GM12872 (cell line): ENCODE measurements around the gene KIRREL3.

Source experiments
- TF ChIP-seq, protein P1 (sequence below): IDR thresholded peaks from 3 replicates; pipeline ENCODE4 v1.5.1; 2011; ENCODE audit warnings: low read depth, mild to moderate bottlenecking, low read length, moderate library complexity; ENCODE audit not compliant: insufficient read depth

Gene KIRREL3

DNA sequence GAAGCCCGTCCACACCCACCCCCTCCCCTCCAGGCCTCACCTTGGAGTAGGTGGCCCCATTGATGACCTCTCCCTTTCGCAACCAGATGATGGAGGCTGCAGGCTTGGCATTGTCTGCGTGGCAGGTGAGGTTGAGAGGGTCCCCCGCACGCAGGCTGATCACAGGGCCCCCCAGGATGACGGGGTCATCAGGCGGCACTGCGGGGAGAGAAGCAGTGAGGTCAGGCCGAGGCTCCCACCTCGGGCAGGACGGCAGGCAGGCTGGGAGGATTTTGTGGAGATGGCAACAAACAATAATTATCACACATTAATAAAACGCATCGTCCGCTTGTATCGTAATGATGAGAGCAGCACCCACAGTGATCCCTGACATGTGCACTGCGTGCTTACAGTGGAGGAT, 527.3 kb downstream of the KIRREL3 start:
- TF ChIP-seq, protein P1, sequence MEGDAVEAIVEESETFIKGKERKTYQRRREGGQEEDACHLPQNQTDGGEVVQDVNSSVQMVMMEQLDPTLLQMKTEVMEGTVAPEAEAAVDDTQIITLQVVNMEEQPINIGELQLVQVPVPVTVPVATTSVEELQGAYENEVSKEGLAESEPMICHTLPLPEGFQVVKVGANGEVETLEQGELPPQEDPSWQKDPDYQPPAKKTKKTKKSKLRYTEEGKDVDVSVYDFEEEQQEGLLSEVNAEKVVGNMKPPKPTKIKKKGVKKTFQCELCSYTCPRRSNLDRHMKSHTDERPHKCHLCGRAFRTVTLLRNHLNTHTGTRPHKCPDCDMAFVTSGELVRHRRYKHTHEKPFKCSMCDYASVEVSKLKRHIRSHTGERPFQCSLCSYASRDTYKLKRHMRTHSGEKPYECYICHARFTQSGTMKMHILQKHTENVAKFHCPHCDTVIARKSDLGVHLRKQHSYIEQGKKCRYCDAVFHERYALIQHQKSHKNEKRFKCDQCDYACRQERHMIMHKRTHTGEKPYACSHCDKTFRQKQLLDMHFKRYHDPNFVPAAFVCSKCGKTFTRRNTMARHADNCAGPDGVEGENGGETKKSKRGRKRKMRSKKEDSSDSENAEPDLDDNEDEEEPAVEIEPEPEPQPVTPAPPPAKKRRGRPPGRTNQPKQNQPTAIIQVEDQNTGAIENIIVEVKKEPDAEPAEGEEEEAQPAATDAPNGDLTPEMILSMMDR = no peak

DNA sequence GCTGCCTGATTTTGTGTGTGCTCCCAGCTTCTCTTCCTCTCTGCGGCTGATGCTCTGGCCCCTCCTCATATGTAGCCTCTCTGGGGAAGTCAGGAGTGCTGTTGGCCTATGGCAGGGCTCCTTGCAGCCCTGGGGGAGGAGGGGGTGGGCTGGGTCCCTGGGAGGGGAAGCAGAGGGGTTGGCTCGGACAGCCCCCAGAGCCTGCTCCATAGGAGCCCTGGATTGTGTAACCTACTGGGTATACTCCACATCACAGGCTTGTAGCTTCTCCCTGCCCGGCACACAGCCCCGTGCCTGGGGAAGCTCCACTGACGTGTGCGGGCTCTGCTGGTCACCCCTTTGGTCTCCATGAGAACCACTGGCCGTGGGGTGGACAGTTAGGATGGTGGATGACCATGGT, 531.3 kb downstream of the KIRREL3 start:
- TF ChIP-seq, protein P1 = no peak

DNA sequence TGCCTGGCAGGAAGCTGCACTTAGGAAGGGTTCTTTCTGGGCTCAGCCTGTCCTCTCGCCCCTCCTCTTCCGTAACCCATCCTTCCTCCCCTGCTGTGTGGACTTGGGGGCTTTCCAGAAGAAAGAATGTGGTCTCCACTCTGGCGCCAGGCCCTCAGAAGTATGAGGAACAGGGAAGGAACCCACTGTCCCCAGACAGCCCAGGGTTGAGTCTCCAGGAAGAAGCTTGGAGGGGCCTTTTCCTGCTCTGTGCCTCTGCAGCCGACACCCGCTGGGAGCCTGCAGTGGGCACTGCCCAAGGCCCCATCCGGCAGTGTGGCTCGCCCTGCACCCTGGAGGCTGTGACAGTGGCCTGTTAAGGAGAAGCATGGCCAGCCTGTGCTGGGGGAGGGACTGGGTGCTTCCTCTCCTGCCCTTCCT, 532.5 kb downstream of the KIRREL3 start:
- TF ChIP-seq, protein P1 = no peak

DNA sequence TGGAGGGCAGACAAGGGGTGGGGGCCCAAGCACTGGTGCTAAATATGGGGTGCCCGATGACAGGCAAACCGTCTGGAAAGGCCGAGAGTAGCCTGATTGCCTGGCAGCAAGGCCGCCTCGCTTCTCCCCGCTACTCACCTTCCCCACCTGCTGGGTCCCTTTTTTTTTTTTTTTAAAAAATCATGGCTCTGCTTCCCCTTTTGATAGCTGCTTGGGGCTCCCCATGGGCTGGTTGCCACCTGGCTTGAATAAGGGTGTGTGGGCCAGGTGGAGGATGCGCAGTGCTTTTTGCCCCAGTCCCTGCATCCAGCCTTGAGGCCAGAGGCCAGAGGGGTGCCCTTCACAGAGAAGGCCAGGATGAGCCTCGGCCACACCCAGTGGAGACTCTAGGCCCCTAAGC, 533.1 kb downstream of the KIRREL3 start:
- TF ChIP-seq, protein P1 = no peak

DNA sequence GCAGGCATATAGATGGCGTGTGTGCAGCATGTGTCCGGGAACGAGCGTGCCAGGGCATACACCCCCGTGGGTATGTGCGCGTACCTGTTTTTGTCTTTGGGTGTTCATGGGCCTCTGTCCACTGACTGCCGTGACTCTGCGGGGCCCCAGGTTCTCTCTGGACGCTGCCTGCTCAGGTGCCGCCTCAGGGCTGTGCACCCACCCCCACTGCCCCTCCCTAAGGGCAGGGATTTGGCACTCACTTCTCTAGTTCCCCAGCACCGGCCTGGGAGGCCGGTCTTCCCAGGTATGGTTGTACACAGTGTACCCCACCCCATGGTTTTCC, 533.6 kb downstream of the KIRREL3 start:
- TF ChIP-seq, protein P1 = no peak

DNA sequence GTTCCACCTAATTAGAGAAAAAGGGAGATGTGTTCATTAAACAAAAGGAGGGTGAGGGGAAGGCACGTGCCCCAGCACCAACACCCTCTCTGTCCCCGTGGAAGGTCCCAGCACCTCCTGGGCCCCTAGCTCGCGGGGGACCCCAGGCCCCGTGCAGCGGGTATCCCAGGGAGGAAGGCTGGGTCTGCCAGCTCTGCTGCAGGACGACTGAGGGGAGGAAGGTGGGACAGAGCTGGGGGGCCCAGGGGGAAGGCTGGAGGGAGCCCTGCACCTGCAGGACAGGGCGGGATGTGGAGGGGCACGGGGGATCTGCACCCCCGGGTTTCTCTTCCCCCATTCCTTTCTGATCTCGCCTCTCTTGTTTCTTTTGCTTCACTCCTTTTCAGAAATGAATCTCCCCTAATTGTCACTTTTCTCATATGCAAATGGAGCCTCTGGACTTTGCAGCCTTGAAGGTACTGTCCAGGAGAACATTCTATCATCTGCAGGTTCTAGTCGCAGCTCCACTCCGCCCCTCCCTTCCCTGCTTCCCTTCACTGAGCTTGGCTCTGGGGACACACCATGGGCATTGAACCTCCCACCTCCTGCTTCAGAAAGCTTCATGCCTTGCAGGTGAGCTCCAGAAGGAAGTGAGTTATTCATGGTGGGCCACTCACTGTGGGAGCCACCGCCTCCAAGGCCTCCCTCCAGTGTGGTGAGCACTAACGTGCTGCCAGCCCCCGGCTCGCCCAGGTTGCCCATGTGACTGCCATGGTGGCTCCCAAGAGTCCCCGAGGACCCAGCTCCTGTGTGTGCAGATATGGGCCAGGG, 534.1 kb downstream of the KIRREL3 start:
- TF ChIP-seq, protein P1 = no peak

DNA sequence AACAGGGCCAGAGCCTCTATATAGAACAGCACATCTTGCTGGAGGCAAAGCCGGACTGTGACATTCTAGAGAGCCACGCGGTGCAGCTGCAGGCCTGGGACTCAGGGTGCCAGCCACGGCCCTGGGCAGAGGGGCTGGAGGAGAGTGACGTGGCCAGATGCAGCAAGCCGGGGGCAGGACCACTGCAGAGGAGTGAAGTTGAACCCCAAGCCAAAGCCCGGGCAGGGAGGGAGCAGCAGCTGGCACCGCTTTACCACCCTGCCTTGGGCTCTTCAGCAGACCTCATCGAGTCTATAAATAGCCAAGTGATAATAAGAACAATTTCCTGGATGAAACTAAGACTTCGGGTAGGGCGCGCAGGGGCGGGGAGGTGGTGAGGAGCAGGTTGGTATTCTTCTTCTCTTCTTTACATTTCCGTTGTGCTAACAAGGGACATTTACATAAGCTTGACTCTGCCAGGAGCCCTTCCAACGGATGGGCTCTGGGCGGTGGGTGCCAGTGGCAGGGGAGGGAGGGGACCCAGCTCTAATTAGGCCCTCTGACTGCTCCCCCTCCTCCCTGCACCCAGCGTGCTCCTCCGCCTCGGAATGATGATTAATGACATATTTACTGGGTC, 534.9 kb downstream of the KIRREL3 start:
- TF ChIP-seq, protein P1 = no peak
